ENCODE results near the gene AJUBA. TPM values are rescaled to one million over a fixed set of nuclear protein-coding genes. Genes with fewer than 3 reads are reported as not detected.
"Not testable (repeated sequence)": the region's sequence is repeated elsewhere in the genome, so short reads cannot be mapped to it uniquely, and the experiment has no call there.

AJUBA gene
- total and polyA plus RNA-seq, 8 donors = 37.9 to 51.9 (median 40.0) TPM

- ATAC-seq (no peak), DNase-seq (no peak)
- intact Hi-C loops (cut with DNase I) = no loop called here
- Histone ChIP-seq H3K27me3 (no peaks in the 10 kb centered on the region), H3K36me3 (peaks cover 0 to 13% of the 10 kb centered on the region in 2 donors), H3K4me3 (no peak overlapping the region), H3K9me3 (no peaks in the 10 kb centered on the region), H3K4me1 (peaks cover 0 to 5% of the 10 kb centered on the region in 2 donors), H3K27ac (no peak overlapping the region)
- no peak for TF ChIP-seq CTCF (IDR thresholded peaks at IDR 0.05)
These were observed 38.1 kb upstream of the AJUBA start for GRCh38 chr14:23020143-23021128.

- Histone ChIP-seq H3K9me3 (no peaks in the 10 kb centered on the region), H3K4me3 (no peak overlapping the region), H3K27me3 (no peaks in the 10 kb centered on the region), H3K36me3 (no peaks in the 10 kb centered on the region), H3K27ac (no peak overlapping the region), H3K4me1 (no peaks in the 10 kb centered on the region)
- intact Hi-C loops (cut with DNase I) = no loop called here
- no peak for TF ChIP-seq CTCF (IDR thresholded peaks at IDR 0.05)
- DNase-seq (no peak), ATAC-seq (no peak)
These were observed 35.8 kb upstream of the AJUBA start for GRCh38 chr14:23018107-23018506.

- intact Hi-C loops (cut with DNase I) = no loop called here
- H3K27ac ChIP-seq = no peak overlapping the region
- ATAC-seq (no peak), DNase-seq (no peak)
- no peaks in the 10 kb centered on the region for H3K36me3 ChIP-seq
- no peak for TF ChIP-seq CTCF (IDR thresholded peaks at IDR 0.05)
- no peaks in the 10 kb centered on the region for H3K27me3 ChIP-seq
- no peaks in the 10 kb centered on the region for H3K4me1 ChIP-seq
- no peak overlapping the region for H3K4me3 ChIP-seq
- no peaks in the 10 kb centered on the region for H3K9me3 ChIP-seq
These were observed 34.7 kb upstream of the AJUBA start for GRCh38 chr14:23017091-23017490.

GRCh38 chr14:23015618-23016017 lies 33.3 kb upstream of the AJUBA start:
- Histone ChIP-seq H3K9me3 (no peaks in the 10 kb centered on the region), H3K4me1 (no peaks in the 10 kb centered on the region), H3K27me3 (no peaks in the 10 kb centered on the region), H3K4me3 (no peak overlapping the region), H3K27ac (no peak overlapping the region), H3K36me3 (no peaks in the 10 kb centered on the region)
- ATAC-seq = no peak
- TF ChIP-seq CTCF (IDR thresholded peaks at IDR 0.05) = no peak
- no peak for DNase-seq
- intact Hi-C loops (cut with DNase I) = no loop called here

DNA sequence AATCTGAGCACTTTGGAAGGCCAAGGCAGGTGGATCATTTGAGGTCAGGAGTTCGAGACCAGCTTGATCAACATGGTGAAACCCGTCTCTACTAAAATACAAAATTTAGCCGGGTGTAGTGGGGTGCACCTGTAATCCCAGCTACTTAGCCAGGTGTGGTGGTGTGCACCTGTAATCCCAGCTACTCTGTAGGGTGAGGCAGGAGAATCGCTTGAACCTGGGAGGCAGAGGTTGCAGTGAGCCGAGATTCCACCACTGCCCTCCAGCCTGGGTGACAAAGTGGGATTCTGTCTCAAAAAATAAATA lies 31.4 kb upstream of the AJUBA start:
- H3K4me3 ChIP-seq, DNase-seq: not testable (repeated sequence)

More for the DNA sequence above, 31.4 kb upstream of the AJUBA start:
- ATAC-seq; H3K27me3 ChIP-seq; H3K9me3 ChIP-seq; H3K4me1 ChIP-seq; H3K27ac ChIP-seq; intact Hi-C loops (cut with DNase I); H3K36me3 ChIP-seq: not testable (repeated sequence)
